Stimulated activated CD4-positive, alpha-beta T cell treated with anti-CD3 and anti-CD28 coated beads, TNF-alpha, amount 100 ng/mL, for 24 hours (primary cell): ENCODE measurements around the gene MTSS2.
"Not testable (repeated sequence)": the region's sequence is repeated elsewhere in the genome, so short reads cannot be mapped to it uniquely, and the experiment has no call there.

Experiments
- DNase-seq, 3 experiments: peaks; one replicate each; pipeline ENCODE4 v3.0.0-alpha.2; 2020; ENCODE audit warnings: low read depth in 3 of 3

Gene MTSS2

DNA sequence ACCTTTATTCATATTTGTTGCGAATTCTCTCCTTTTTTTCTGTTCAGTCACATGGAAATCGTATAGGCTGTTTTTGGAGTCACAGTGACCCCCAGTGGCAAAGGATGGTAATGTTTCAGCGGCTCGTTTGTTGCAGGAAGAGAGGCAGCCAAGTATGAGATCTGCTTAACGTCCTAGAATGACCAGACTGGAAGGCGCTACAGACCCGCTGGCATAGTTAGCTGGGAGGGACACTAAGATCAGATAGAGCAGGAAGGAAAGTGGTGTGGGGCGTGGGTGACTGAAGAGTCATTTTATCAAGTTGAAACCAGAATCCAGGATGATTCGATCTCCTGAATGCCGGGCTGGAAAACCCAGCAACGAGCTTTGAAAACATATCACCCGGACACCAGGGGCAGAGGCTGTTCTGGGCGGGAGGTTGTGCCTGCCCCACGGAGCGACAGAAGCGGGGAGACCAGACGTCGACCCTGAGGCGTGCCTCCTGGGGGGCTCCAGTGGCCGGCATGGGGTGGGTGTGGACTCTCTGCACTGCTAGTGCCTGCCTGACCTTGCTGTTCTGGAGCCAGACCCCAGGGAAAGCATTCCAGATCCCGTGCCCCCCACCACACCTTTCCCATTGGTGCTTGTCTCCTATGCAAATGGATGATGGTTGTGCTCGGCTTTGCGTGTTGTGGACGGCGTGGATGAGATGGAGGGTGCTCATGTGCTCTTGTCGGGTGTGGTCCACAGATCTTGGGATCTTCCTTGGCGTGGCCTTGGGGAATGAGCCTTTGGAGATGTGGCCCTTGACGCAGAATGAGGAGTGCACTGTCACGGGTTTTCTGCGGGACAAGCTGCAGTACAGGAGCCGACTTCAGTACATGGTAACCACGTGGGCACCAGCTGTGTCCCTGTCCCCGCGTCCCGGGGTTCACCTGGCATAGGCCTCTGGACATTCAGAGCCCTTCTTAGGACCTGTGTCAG lies 31.8 kb downstream of the MTSS2 start:
- peak; percentile 63 to 81 (median 72) for DNase-seq

GRCh38 chr16:70653406-70653805 lies 32.4 kb downstream of the MTSS2 start:
- DNase-seq, result no peak

DNA sequence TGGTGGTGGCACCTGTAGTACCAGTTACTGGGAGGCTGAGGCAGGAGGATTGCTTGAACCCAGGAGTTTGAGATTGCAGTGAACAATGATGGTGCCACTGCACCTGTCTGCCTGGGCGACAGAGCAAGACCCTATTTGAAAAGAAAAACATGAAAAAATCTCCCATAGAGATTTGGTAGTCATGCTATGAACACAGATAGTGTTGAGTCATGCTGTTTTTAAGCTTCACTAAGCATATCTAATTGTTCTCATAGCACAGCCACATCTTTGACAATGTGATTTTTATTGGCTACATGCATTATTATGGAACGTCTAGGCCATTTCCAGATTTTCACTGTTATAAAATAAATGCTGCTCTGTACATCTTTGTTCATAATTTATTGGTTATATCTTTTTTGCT lies 33.5 kb downstream of the MTSS2 start:
- DNase-seq, result no peak

GRCh38 chr16:70651524-70651923 lies 34.3 kb downstream of the MTSS2 start:
- no peak for DNase-seq

DNA sequence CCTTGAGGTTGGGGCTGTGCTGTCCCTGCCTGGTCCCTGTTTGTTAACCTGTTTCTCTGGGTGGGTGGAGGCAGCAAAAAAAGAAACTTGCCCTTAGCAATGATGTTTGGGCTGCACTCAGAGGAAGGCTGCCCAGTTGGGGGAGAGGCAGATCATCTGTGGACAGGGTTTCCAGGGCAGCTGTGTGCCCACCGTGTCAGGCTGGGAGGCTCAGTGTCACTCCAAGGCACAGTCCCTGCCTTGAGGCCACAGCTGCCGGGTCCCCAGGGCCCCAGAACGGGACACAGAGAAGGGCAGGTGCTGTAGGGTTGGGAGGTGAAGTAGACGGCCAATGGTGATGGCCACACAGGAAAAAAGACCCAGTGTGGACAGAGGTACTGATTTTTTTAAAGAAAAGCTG lies 35.6 kb downstream of the MTSS2 start:
- DNase-seq, result no peak

DNA sequence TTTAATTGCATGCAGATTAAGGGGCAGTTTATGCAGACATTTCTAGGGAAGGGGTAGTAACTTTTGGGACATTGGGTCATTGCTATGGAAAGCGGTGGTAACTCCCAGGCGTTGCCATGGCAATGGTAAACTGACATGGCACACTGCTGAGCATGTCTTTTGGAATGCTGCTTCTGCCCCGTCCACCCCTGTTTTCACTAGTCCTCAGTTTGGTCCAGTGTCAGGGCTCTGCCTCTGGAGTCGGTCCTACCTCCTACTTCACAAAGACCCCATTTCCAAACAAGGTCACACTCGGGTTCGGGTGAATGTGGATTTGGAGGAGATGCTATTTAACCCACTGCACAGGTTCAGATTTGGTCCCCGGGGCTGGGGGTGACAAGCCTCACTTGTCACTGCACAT lies 36.6 kb downstream of the MTSS2 start:
- no peak for DNase-seq

DNA sequence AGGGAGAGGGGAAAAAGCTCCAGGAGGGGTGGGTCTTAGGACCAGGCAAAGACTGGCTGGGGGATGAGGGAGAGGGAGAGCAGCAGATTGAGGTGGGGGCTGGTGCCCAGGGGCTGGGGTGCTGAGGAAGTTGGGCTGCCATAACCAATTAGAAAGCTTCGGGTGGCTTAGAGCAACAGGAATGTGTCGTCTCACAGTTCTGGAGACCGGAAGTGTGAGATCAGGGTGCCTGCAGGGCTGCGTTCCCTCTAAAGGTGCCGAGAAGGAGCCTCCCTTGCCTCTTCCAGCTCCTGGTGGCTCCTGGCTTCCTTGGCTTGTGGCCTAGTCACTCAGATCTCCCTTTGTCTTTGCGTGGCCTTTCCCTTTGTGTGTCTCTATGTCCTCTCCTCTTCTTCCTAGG lies 37.2 kb downstream of the MTSS2 start:
- no peak for DNase-seq

DNA sequence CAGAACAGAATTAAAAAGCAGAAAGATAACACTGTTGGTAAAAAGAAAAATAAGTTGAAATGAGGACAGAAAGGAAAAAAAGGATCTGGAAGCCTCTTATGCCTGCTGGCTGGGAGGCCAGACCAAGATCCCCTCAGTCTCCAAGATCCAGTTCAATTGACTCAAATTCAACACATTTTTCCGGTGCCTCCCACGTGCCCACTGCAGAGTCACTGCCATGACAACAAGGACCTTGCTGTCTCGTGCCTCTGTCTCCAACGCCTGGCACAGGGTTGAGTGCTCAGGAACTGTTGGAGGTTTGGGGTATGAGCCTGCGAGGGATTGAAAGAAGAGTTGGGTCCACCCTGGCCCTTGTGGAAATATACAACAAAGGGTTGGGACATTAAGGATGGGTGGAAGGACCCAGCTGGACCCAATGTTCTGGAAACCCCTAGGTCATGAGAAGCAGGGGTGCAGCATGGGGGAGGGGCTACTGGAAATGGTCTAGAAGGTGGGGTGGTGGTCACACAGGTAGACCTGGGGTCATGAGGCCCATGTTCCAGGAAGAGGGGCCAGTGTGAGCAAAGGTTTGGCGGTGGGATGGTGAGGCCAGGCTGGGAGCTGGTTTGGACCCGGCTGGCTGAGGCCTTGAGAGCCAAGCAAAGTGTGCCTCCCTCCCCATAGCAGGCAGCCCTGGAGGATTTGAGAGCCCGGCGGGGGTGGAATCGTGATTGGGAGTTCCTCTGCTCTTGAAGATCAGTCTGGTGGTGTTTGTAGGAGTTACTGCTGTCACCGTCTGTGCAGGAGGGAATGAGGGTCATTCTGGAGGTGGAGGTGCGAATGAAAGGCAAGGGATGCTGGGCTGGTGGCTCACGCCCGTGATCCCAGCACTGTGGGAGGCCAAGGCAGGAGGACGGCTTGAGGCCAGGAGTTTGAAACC lies 38.2 kb downstream of the MTSS2 start:
- no peak for DNase-seq

DNA sequence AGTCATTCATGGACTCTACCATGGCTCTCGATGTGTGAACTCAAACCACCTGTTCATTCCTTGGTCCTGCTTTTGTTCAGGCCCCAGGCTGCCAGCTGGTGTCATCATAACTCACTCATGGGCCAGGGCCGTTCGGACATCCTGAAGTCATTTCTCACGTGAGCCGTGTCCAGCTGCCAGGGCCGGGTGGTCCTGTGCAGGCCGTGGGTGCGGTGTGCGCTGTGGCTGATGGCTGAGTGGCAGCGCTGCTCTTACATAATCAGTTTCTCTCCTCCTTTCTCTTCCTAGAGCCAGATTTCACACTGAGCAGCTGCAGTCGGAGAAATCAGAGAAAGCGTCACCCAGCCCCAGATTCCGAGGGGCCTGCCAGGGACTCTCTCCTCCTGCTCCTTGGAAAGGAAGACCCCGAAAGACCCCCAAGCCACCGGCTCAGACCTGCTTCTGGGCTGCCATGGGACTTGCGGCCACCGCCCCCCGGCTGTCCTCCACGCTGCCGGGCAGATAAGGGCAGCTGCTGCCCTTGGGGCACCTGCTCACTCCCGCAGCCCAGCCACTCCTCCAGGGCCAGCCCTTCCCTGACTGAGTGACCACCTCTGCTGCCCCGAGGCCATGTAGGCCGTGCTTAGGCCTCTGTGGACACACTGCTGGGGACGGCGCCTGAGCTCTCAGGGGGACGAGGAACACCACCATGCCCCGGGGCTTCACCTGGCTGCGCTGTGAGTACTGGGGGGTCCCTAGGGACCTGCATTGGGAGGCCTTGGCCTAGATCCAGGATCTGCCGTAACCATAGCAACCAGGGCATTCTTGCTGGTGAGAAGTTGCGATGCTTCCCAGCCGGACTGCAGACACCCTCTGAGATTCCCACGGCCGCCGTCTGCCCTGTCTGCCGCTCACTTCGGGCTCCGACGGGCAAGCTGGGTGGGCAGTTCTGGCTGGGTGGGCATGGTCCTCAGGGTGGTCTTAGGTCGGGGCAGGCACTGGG lies 39.3 kb downstream of the MTSS2 start, which contains the start of gene IL34:
TSS of gene IL34 (plus strand) at position 300 of the 982 bp plus-strand sequence. CDS start at position 689, 389 bp downstream.
- DNase-seq, result no peak

- DNase-seq, result no peak
These were observed 40.9 kb downstream of the MTSS2 start for GRCh38 chr16:70644763-70645597.

GRCh38 chr16:70643264-70643663 lies 42.6 kb downstream of the MTSS2 start:
- DNase-seq, result not testable (repeated sequence)

DNA sequence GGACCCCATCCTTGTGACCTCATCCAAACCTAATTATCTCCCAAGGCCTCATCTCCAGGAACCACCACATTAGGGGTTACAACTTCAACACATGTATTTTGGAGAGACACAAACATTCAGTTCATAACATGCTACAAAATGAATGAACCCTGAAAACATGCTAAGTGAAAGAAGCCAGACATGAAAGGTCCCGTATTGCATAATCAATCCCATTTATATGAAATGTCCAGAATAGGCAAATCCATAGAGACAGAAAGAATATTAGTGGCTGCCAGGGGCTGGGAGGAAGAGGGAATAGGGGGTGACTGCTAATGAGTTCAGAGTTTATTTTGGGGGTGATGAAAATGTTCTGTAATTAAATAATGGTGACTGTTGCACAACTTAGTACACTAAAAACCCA lies 43.2 kb downstream of the MTSS2 start:
- no peak for DNase-seq

- DNase-seq, result no peak
These were observed 46.8 kb downstream of the MTSS2 start for GRCh38 chr16:70638814-70639792.
